CD4-positive, alpha-beta T cell treated with Interleukin-12 subunit alpha and Interleukin-12 subunit beta, for 1 hour (primary cell): ENCODE data around the gene EFCAB10.
A peak's percentile ranks its signal among the peaks of the same experiment; 100 is the strongest.
"Not testable (repeated sequence)": the region's sequence is repeated elsewhere in the genome, so short reads cannot be mapped to it uniquely, and the experiment has no call there.

Experiments
- DNase-seq: peaks from one replicate; pipeline ENCODE4 v3.0.0-alpha.2; 2020

EFCAB10 gene

GRCh38 chr7:105527737-105528136 is 53.6 kb downstream of the EFCAB10 start:
- not testable (repeated sequence) for DNase-seq

GRCh38 chr7:105524840-105525239 is 56.5 kb downstream of the EFCAB10 start:
- DNase-seq: no peak

GRCh38 chr7:105524423-105524822 is 56.9 kb downstream of the EFCAB10 start:
- not testable (repeated sequence) for DNase-seq

GRCh38 chr7:105521717-105522463 is 59.4 kb downstream of the EFCAB10 start, which contains the start of gene PUS7:
Gene PUS7, minus strand, starts transcription at chr7:105522271. Its CDS starts 13,759 bp downstream, at chr7:105508512.
- peak; percentile 87 for DNase-seq

- DNase-seq: peak; percentile 28
These were observed 60.1 kb downstream of the EFCAB10 start for GRCh38 chr7:105521027-105521716.

- not testable (repeated sequence) for DNase-seq
These were observed 60.7 kb downstream of the EFCAB10 start for GRCh38 chr7:105520620-105521019.

- no peak for DNase-seq
These were observed 61.9 kb downstream of the EFCAB10 start for GRCh38 chr7:105519353-105519752.

GRCh38 chr7:105515610-105516009 is 65.7 kb downstream of the EFCAB10 start:
- DNase-seq: not testable (repeated sequence)
